Caco-2 (cell line): ENCODE data around the gene SSTR5. TPM values are rescaled to one million over a fixed set of nuclear protein-coding genes. Genes with fewer than 3 reads are reported as not detected.
"Not testable (repeated sequence)": the region's sequence is repeated elsewhere in the genome, so short reads cannot be mapped to it uniquely, and the experiment has no call there.

Experiments
- Bru-seq: library from RNA; stranded (reverse); fragments of 400-500 nt; gene quantifications from one replicate; lab custom pipeline; 2021; lab: Mats Ljungman, UMichigan
- BruChase-seq, 2 experiments: library from RNA; stranded (reverse); fragments of 400-500 nt; gene quantifications; one replicate each; lab custom pipeline; 2021; lab: Mats Ljungman, UMichigan
- BruUV-seq: library from RNA; stranded (reverse); fragments of 400-500 nt; replicated peaks from 2 replicates; lab custom pipeline; 2021; lab: Mats Ljungman, UMichigan
- CTCF ChIA-PET: fragments of 300-600 bp; sonication (Branson Sonifier 250); formaldehyde crosslinking; loops from one replicate; lab custom pipeline; 2022; ENCODE audit warnings: antibody characterized with exemption; lab: Charles Lee
- POLR2A ChIA-PET: fragments of 300-600 bp; sonication (Branson Sonifier 250); formaldehyde crosslinking; loops from one replicate; lab custom pipeline; 2022; ENCODE audit warnings: antibody characterized with exemption; lab: Charles Lee
- DNase-seq, 2 experiments: peaks; one replicate each; pipeline versions ENCODE4 v3.0.0 to v3.0.0-alpha.2; 2020 to 2022
- H3K27me3 ChIP-seq: replicated peaks from 2 replicates; pipeline ENCODE4 v1.6.0; 2011; ENCODE audit warnings: low read length; ENCODE audit not compliant: control insufficient read depth, insufficient read depth
- H3K36me3 ChIP-seq: 2 replicates; pipeline ENCODE4 v1.5.1; 2011; ENCODE audit warnings: low read length; ENCODE audit not compliant: control insufficient read depth, insufficient read depth
- H3K4me1 ChIP-seq: fragments of 250-450 bp; sonication (Bioruptor Pico); 2 replicates; pipeline ENCODE4 v1.5.1; 2020; ENCODE audit warnings: mild to moderate bottlenecking
- H3K4me3 ChIP-seq: 2 replicates; pipeline ENCODE4 v1.5.1; 2011; ENCODE audit warnings: low read depth, mild to moderate bottlenecking, control low read depth, low read length
- H3K9me3 ChIP-seq: fragments of 250-450 bp; sonication (Bioruptor Pico); 2 replicates; pipeline ENCODE4 v1.5.1; 2020; ENCODE audit warnings: mild to moderate bottlenecking, moderate library complexity
- H3K27ac Mint-ChIP-seq: one replicate; pipeline ENCODE4 v1.8.0; 2022; ENCODE audit warnings: mixed read lengths; ENCODE audit not compliant: unreplicated experiment
- H3K27me3 Mint-ChIP-seq: one replicate; pipeline ENCODE4 v1.8.0; 2022; ENCODE audit warnings: mixed read lengths; ENCODE audit not compliant: insufficient read depth, unreplicated experiment
- H3K36me3 Mint-ChIP-seq: one replicate; pipeline ENCODE4 v1.8.0; 2022; ENCODE audit warnings: mild to moderate bottlenecking, mixed read lengths; ENCODE audit not compliant: insufficient read depth, unreplicated experiment
- H3K4me1 Mint-ChIP-seq: one replicate; pipeline ENCODE4 v1.8.0; 2022; ENCODE audit warnings: low read depth, mixed read lengths; ENCODE audit not compliant: unreplicated experiment
- H3K4me3 Mint-ChIP-seq: one replicate; pipeline ENCODE4 v1.8.0; 2022; ENCODE audit warnings: mild to moderate bottlenecking, moderate library complexity, mixed read lengths; ENCODE audit not compliant: unreplicated experiment
- H3K9me3 Mint-ChIP-seq: one replicate; pipeline ENCODE4 v1.8.0; 2022; ENCODE audit warnings: mixed read lengths; ENCODE audit not compliant: unreplicated experiment
- CTCF ChIP-seq, 2 experiments: fragments of 200-600 bp in 1 of 2; IDR thresholded peaks; 1 replicate in 1 of 2; 2 replicates in 1 of 2; pipeline versions ENCODE4 v1.5.1 to v1.8.0; 2011 to 2022; ENCODE audit warnings: antibody characterized with exemption in 1 of 2, control low read depth in 1 of 2, inconsistent platforms in 1 of 2, low read depth in 1 of 2, low read length in 1 of 2, mild to moderate bottlenecking in 1 of 2, moderate library complexity in 1 of 2; ENCODE audit not compliant: insufficient read depth in 1 of 2, severe bottlenecking in 1 of 2, unreplicated experiment in 1 of 2
- intact Hi-C: fragments of 100-400 bp; cut with micrococcal nuclease; formaldehyde crosslinking; loops from one replicate; pipeline ENCODE4 v1.10.0; 2022; ENCODE audit not compliant: unreplicated experiment
- long read RNA-seq: library from polyadenylated mRNA; stranded (forward); transcript quantifications from one replicate; pipeline ENCODE4 v2.0.0, GENCODE V29; 2022
- total RNA-seq: library from RNA; stranded (reverse); gene quantifications from 2 replicates; pipeline ENCODE4 v1.2.3, GENCODE V29; 2022

Gene SSTR5
- total RNA-seq: 0.23 and 0.30 TPM in 2 replicates
- Bru-seq, nascent RNA: not detected
- not detected for BruChase-seq, experiment 1, labeled RNA remaining after a 2-hour chase
- percentile 23 among the genes with signal in this experiment for BruChase-seq, experiment 2, labeled RNA remaining after a 6-hour chase
- long read RNA-seq, partial matches to known transcripts: 0 of 1 reads
- long read RNA-seq, other reads (novel, unspliced or antisense): 0 of 1 reads

GRCh38 chr16:1072526-1073261, at the start of gene SSTR5:
TSS of gene SSTR5 (plus strand) at chr16:1072747. CDS start at chr16:1078869, 6,122 bp downstream.
- H3K4me3 ChIP-seq: no peak within 1 kb of the TSS
- Mint-ChIP-seq H3K36me3 (peaks cover 5% of the 10 kb centered on the region), H3K27ac (no peak within 1 kb of the TSS), H3K4me3 (no peak within 1 kb of the TSS), H3K4me1 (peaks cover 5% of the 10 kb centered on the region), H3K9me3 (no peaks in the 10 kb centered on the region), H3K27me3 (no peaks in the 10 kb centered on the region)
- H3K4me1 ChIP-seq: peaks cover 6% of the 10 kb centered on the region; the same call in 1 of the 2 replicates
- CTCF ChIA-PET: no interaction called here
- H3K9me3 ChIP-seq: no peaks in the 10 kb centered on the region
- intact Hi-C loops: no loop called here
- no peaks in the 10 kb centered on the region for H3K36me3 ChIP-seq
- POLR2A ChIA-PET: no interaction called here
- H3K27me3 ChIP-seq: no peaks in the 10 kb centered on the region
- no peak for TF ChIP-seq CTCF (IDR thresholded peaks at IDR 0.05; ENCODE audit: insufficient read depth in 1 of 2, low read depth in 1 of 2, low read length in 1 of 2, severe bottlenecking in 1 of 2, unreplicated experiment in 1 of 2)
- DNase-seq: no peak
- no TSS peak for BruUV-seq

DNA sequence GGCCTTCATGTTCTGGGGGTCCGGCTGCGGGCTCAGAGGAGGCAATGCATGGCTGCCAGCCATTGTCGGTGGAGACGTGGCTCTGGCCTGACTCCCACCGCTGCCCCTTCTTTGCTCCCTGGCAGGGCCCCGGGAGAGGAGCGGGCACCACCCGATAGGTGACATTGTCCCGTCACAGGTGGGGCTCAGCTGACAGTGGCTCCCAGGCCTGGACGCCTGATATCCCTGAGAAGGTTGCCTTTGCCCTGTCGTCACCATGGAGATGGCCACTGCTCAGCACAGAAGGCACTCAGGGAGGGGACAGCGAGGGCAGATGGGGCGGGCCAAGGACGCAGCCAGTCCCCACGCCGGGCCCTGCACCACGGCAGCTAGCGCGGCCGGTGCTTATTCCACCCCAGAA, 48.4 kb upstream of the SSTR5 start:
- TF ChIP-seq CTCF (IDR thresholded peaks at IDR 0.05; ENCODE audit: insufficient read depth in 1 of 2, low read depth in 1 of 2, low read length in 1 of 2, severe bottlenecking in 1 of 2, unreplicated experiment in 1 of 2): no peak
- H3K27me3 Mint-ChIP-seq: peaks cover 10% of the 10 kb centered on the region
- ChIA-PET CTCF (no interaction called here), POLR2A (no interaction called here)
- Histone ChIP-seq H3K4me3 (no peak overlapping the region), H3K27me3 (no peaks in the 10 kb centered on the region; the same call in 1 of the 2 replicates), H3K36me3 (no peaks in the 10 kb centered on the region), H3K4me1 (no peaks in the 10 kb centered on the region; the same call in 1 of the 2 replicates), H3K9me3 (no peaks in the 10 kb centered on the region)
- no peaks in the 10 kb centered on the region for H3K36me3 Mint-ChIP-seq
- no TSS peak for BruUV-seq
- DNase-seq: no peak
- H3K4me1 Mint-ChIP-seq: no peaks in the 10 kb centered on the region
- no peak overlapping the region for H3K27ac Mint-ChIP-seq
- no peak overlapping the region for H3K4me3 Mint-ChIP-seq
- H3K9me3 Mint-ChIP-seq: no peaks in the 10 kb centered on the region
- intact Hi-C loops: no loop called here

DNA sequence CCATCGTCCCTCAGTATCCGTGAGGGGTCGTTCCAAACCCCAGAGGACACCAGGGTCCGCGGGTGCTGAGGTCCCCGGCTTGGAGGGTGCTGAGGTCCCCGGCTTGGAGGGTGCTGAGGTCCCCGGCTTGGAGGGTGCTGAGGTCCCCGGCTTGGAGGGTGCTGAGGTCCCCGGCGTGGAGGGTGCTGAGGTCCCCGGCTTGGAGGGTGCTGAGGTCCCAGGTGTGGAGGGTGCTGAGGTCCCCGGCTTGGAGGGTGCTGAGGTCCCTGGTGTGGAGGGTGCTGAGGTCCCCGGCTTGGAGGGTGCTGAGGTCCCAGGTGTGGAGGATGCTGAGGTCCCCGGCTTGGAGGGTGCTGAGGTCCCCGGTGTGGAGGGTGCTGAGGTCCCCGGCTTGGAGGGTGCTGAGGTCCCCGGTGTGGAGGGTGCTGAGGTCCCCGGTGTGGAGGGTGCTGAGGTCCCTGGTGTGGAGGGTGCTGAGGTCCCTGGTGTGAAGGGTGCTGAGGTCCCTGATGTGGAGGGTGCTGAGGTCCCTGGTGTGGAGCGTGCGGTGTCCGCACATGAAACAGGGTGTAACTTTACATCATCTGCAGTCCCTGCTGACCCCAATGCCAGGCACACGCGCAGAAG, 47.3 kb upstream of the SSTR5 start:
- H3K9me3 Mint-ChIP-seq, POLR2A ChIA-PET, H3K4me1 ChIP-seq, H3K27me3 ChIP-seq, H3K36me3 Mint-ChIP-seq, H3K27me3 Mint-ChIP-seq, H3K36me3 ChIP-seq, H3K27ac Mint-ChIP-seq, BruUV-seq, H3K9me3 ChIP-seq, intact Hi-C loops, CTCF ChIA-PET, DNase-seq, H3K4me1 Mint-ChIP-seq, H3K4me3 Mint-ChIP-seq, H3K4me3 ChIP-seq: not testable (repeated sequence)
